GM11168 (cell line): ENCODE measurements around the gene NCR2.

Source experiments
- in situ Hi-C: fragments of 300-500 bp; cut with MboI; formaldehyde crosslinking; loops from one replicate; pipeline ENCODE4 v1.12.0; 2022; ENCODE audit warnings: low sequenced_read_pairs; ENCODE audit not compliant: unreplicated experiment

NCR2 gene

DNA sequence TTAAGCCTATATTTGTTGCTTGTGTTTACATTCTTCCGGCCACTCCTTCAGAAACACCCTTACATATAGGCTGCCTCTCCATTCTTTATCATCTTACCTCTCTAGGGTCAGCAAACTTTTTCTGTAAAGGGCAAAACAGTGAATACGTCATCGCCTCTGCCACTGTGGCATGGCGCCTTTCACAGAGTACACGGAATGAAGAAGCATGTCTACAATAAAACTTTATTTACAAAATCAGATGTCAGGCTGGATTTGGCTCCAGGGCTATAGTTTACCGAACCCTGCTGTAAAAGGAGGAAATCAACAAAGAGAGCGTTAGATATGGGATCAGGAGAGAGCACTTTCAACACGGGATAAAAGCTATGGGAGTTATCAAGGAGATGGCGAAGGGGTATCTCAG is 9.3 kb upstream of the NCR2 start:
- in situ Hi-C loops: no loop called here

- in situ Hi-C loops: no loop called here
Observed at GRCh38 chr6:41327177-41327576, 8.2 kb upstream of the NCR2 start.

- in situ Hi-C loops: no loop called here
Observed at GRCh38 chr6:41331401-41332150, 3.8 kb upstream of the NCR2 start.

- in situ Hi-C loops: no loop called here
Observed at GRCh38 chr6:41332241-41332640, 3.2 kb upstream of the NCR2 start.

- in situ Hi-C loops: no loop called here
Observed at GRCh38 chr6:41332842-41333736, 2.3 kb upstream of the NCR2 start.

DNA sequence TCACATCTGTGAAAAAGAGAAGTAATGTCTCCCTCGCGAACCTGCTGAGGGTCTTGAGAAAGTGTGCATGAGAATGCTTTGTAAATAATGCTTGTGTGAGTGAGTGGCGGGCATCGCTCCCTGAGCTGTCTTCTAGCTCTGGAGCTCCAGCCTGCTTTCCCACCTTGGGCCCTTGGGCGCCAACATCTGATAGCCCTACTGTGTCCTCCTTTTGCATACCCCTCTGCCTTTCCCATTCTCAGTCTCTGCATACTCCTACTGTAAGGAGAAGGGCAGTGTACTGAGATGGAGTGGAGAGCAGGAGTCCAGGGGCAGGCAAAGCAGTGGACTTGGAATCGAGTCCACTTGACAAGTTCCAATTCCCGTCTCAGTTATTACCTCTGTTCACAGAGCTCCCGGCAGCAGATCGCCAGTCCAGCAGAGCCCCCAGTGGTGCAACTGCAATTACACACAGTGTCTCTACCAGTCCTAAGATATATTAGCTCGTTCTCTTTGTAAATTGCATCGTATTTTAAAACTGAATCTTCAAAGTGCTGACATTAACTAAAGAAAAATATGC is 847 bp upstream of the NCR2 start:
- in situ Hi-C loops: no loop called here

- in situ Hi-C loops: no loop called here
Observed at GRCh38 chr6:41335943-41336342, 535 bp downstream of the NCR2 start.

DNA sequence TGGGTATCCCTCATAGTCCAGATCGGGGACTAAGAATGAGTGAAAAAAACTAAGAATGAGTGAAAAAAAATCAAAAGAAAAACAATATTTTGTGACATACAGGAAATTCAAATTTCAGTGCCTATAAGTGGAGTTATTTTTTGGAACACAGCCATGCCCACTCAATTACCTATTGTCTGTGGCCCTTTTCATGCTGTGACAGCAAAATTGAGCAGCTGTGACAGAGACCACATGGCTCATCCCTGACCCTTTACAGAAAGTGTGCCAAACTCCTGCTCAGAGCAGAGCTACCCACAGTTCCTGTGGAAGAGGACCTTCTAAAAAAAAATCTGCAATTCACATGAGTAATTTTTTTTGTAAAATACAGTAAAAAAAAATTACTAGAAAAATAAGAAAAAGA is 1.4 kb downstream of the NCR2 start:
- in situ Hi-C loops: no loop called here

DNA sequence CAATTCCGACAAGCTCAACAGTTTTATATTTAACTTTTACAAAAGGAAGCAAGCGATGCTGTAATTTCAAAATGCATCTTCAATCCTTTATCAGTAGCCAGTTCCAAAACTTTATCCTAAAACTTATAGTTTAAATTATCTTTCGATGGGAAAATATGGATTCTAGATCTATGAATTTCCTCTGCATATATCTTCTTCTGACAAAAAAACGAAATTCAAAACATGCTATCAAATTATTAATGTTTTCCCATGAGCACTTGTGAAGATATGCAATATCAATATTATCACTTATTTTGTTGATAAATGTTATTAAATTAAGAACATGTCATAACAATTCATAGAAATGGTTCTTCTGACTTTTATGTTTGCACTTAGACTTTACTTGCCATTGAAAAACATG is 2.3 kb downstream of the NCR2 start:
- in situ Hi-C loops: no loop called here

- in situ Hi-C loops: no loop called here
Observed at GRCh38 chr6:41338659-41339058, 3.3 kb downstream of the NCR2 start.

DNA sequence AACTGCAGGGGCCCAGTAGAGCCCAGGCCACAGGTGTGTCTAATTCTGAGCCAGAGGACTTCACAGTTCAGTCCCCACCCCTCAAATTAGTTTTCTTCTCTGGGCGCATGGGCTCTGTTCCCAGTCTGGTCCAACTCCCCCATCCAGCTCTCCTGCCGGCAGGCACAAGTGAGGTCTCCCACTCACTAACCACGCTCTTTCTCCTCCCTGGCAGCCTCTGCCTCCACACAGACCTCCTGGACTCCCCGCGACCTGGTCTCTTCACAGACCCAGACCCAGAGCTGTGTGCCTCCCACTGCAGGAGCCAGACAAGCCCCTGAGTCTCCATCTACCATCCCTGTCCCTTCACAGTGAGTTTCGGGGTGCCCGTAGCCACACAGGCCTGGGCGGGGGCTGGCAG is 6.2 kb downstream of the NCR2 start:
- in situ Hi-C loops: no loop called here

DNA sequence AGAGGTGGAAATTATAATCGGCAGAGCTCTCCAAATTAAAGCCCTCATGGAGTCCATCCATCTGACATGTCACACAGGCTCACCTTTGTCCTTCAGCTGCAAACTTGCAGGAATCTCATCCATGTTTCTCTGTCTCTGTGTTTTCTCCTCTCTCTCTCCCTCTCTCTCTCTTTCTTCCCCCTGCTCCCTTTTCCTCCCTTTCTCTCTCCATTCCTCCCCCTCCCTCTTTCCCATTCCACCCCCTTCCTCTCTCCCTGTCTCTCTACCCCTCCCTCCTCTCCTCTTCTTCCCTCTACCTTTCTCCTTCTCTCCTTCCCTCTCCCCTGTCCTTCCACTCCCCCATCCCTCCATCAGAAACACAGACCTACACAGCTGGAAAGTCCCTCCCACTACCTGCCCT is 6.8 kb downstream of the NCR2 start:
- in situ Hi-C loops: no loop called here

DNA sequence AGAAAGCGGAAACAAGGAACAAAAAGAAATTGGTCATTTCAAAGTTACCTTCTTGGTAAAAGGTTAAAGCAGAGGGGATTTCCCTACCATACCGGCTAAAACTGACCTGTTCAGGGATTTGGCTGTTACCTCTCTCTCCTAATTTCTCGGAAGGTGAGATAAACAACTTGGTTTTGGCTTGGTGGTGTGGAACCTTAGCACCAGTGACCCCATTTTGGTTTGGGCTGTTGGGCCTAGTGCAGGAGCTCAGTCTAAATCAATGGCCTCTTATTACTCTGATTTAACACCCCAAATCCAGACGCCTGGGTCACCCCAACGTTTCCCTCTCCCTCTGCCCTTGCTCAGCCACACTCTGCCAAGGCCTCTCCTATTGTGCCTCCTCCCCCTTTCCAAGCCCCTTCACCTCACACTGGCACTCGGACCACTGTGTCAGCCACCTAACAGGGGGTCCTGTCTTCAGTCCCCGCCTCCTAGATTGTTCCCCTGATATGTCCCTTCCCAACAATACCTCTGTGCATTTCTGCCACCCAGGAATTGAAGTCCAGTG is 8.3 kb downstream of the NCR2 start:
- in situ Hi-C loops: no loop called here

DNA sequence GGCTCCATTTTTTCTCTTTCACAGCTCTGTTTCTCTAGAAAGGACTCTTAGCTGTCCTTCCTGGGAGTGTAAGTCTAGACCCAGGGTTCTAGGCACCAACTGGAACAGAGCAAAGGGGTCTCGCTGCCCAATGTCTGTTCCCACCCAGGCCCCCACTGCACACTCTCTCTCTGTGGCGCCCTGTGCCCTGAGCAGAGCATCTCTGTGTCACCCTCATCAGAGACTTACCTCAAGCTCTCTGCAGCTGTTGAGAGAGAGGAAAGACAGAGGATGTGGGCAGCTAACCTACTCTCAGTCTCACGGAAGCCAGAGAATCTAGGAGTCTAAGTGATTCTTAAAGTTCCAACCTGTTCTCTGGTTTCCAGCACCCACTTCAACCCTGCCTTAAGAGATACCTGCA is 9.5 kb downstream of the NCR2 start:
- in situ Hi-C loops: no loop called here

DNA sequence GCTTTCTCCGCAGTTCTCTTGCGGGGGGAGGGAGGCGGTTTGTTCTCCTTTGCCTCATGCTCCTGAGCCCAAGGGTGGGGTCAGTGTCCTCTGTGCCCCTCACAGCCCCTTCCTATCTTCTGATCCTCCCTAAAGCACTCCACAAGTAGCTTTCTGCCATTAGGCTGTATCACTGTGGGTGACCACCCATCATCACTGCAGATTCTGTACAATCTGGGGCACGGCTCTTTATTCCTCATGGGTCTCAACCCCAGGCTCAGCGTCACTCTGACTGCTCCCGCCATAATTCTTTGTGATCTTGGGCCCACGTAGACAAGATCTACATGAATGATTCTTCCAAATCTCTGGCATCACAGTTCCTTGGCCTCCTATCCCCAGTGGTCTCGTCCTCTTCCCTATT is 10.5 kb downstream of the NCR2 start:
- in situ Hi-C loops: no loop called here

DNA sequence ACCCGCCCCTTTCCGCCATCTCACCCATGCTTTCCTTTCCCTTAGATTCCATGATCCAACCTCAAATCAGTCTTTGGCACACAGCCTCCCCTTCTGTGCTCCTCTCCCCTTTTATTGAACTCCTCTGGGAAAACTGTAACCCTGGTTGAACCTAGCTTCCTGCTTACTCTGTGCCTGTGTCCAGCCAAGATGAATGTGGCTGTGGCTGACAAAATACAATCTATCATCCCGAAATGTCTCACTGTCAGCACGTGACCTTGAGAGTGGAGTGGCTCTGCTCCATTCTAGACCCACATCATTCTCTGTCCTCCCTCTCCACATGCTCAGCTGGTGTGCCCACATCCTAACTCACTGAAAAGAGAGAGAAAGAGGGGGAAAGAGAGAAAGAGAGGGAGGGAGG is 11.0 kb downstream of the NCR2 start:
- in situ Hi-C loops: no loop called here

- in situ Hi-C loops: no loop called here
Observed at GRCh38 chr6:41347378-41348050, 12.1 kb downstream of the NCR2 start.

DNA sequence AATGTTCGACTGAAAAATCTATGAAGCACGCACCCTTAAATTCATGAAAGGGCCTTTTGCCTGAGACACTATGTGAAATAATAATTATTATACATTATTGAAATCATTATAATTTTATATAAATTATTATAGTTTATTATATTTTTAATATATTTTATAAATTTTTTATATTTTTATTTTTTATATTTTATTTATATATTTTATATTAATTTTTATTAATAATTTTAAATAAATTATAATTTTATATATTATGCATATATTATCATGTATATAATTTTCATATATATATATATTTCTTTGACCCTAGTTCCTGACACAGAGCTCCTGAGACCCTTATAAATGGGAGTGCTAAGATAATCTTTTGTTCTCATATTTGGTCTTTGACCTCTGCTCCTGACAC is 13.5 kb downstream of the NCR2 start:
- in situ Hi-C loops: no loop called here

DNA sequence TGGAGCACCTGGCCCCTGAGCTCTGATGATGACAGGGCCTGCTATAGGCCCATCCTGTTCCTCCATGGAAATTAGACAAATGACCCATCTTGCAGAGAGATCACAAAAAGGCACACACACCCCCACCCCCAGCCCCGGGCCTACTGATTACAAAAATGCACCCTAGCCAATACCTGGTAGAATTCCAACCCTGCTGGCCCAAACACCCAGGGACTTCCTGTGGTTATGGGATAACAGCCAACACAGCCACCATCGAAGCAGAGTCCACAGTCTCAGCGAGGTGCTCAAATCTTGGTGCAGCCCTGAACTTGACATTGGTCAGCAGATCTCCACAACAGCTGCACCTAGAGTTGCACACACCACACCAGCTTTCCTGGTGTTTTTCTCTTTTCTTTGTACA is 17.0 kb downstream of the NCR2 start:
- in situ Hi-C loops: no loop called here

GRCh38 chr6:41352907-41353306 is 17.5 kb downstream of the NCR2 start:
- in situ Hi-C loops: no loop called here

DNA sequence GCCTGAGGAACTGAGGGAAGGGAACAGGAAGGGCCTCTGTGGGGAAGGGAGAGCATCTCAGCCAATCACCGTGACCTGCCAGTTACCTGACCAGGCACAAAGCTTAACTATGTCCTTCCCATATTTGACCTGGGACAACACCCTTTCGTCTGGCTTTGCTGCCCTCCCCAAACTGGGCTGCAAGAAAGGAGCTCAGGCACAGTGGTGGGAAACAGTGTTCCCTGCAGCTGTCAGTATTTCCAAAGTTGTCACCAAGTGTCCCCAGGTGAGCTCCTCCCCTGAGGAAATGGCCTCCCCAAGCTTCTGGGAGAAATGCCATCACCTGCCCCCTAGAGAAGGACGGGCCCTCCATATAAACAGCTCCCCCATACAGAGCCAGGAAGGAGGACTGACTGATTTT is 17.9 kb downstream of the NCR2 start:
- in situ Hi-C loops: no loop called here
